ENCODE data around the gene FAM149A. TPM values are rescaled to one million over a fixed set of nuclear protein-coding genes. Genes with fewer than 3 reads are reported as not detected.

FAM149A gene
- total RNA-seq, 1 donor from 2014 or later = 1.2 TPM

DNA sequence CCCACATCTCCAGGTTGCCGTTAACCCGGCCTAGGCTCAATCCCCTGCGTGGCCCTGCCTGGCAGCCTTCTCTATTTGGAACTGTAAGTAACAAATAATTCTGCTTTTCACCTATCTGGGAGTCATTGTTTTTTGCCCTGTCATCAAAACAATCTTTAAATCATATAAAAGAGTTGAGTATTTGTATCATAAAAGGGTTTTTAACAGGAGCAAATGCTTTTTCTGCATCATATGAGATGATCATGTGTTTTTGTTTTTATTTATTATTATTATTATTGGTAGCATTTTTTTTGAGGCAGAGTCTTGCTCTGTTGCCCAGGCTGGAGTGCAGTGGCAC, 45.6 kb upstream of the FAM149A start:
- Mint-ChIP-seq H3K4me1 (ENCODE audit: low read depth, unreplicated experiment) (no peaks in the 10 kb centered on the region), H3K27me3 (ENCODE audit: low read depth, unreplicated experiment) (no peaks in the 10 kb centered on the region), H3K4me3 (ENCODE audit: unreplicated experiment) (no peak overlapping the region), H3K36me3 (ENCODE audit: low read depth, unreplicated experiment) (no peaks in the 10 kb centered on the region), H3K27ac (ENCODE audit: unreplicated experiment) (no peak overlapping the region), H3K9me3 (ENCODE audit: unreplicated experiment) (peaks cover 3% of the 10 kb centered on the region)
- no peak overlapping the region for H3K27ac ChIP-seq (ENCODE audit: low read depth, low read length)
- H3K4me2 ChIP-seq (ENCODE audit: low read length) = no peak overlapping the region
- H2AFZ ChIP-seq (ENCODE audit: low read depth, low read length) = no peak overlapping the region
- no peak for TF ChIP-seq EZH2 (IDR thresholded peaks at IDR 0.05; ENCODE audit: insufficient read depth, low read length)
- TF ChIP-seq, protein P1, sequence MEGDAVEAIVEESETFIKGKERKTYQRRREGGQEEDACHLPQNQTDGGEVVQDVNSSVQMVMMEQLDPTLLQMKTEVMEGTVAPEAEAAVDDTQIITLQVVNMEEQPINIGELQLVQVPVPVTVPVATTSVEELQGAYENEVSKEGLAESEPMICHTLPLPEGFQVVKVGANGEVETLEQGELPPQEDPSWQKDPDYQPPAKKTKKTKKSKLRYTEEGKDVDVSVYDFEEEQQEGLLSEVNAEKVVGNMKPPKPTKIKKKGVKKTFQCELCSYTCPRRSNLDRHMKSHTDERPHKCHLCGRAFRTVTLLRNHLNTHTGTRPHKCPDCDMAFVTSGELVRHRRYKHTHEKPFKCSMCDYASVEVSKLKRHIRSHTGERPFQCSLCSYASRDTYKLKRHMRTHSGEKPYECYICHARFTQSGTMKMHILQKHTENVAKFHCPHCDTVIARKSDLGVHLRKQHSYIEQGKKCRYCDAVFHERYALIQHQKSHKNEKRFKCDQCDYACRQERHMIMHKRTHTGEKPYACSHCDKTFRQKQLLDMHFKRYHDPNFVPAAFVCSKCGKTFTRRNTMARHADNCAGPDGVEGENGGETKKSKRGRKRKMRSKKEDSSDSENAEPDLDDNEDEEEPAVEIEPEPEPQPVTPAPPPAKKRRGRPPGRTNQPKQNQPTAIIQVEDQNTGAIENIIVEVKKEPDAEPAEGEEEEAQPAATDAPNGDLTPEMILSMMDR (IDR thresholded peaks at IDR 0.05; ENCODE audit: insufficient read depth, low read depth, low read length) = no peak
- no peaks in the 10 kb centered on the region for H3K36me3 ChIP-seq (ENCODE audit: insufficient read depth, low read length)
- no peaks in the 10 kb centered on the region for H3K27me3 ChIP-seq (ENCODE audit: insufficient read depth, low read length)
- DNase-seq (ENCODE audit: low read depth) (no peak), FAIRE-seq (no peak)
- H3K4me3 ChIP-seq (ENCODE audit: insufficient read depth, low read depth, low read length) = no peak overlapping the region
- H3K9ac ChIP-seq (ENCODE audit: low read length) = no peak overlapping the region
- no peaks in the 10 kb centered on the region for H3K9me3 ChIP-seq (ENCODE audit: insufficient read depth, low read depth, low read length)
- no peaks in the 10 kb centered on the region for H4K20me1 ChIP-seq (ENCODE audit: insufficient read depth, low read length)
- H3K4me1 ChIP-seq (ENCODE audit: insufficient read depth, low read length) = no peaks in the 10 kb centered on the region
- H3K79me2 ChIP-seq (ENCODE audit: insufficient read depth, low read length) = no peaks in the 10 kb centered on the region

DNA sequence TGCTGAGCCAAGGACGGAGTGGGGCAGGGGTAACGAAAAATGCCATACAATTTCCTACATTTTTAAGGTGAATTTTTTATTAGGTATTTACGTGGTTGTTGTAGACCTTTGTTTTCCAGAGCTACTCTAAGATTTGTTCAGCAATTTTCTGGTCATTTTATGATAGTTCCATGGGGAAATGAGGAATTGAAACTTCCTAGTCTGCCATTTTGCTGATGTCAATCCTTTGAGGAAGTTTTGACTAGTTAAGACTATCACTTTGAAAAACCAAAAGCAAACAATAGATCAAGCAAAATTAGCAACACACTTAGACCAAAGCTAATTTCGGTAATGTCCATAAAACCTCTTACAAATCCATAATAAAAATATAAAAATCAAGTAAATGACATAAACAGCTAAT, 42.6 kb upstream of the FAM149A start:
- H3K9me3 ChIP-seq (ENCODE audit: insufficient read depth, low read depth, low read length) = no peaks in the 10 kb centered on the region
- H2AFZ ChIP-seq (ENCODE audit: low read depth, low read length) = no peak overlapping the region
- no peak overlapping the region for H3K27ac Mint-ChIP-seq (ENCODE audit: unreplicated experiment)
- no peaks in the 10 kb centered on the region for H3K79me2 ChIP-seq (ENCODE audit: insufficient read depth, low read length)
- no peak overlapping the region for H3K4me2 ChIP-seq (ENCODE audit: low read length)
- no peak overlapping the region for H3K4me3 Mint-ChIP-seq (ENCODE audit: unreplicated experiment)
- H3K36me3 Mint-ChIP-seq (ENCODE audit: low read depth, unreplicated experiment) = no peaks in the 10 kb centered on the region
- H3K9me3 Mint-ChIP-seq (ENCODE audit: unreplicated experiment) = peaks cover 3% of the 10 kb centered on the region
- no peaks in the 10 kb centered on the region for H3K4me1 ChIP-seq (ENCODE audit: insufficient read depth, low read length)
- no peaks in the 10 kb centered on the region for H4K20me1 ChIP-seq (ENCODE audit: insufficient read depth, low read length)
- H3K36me3 ChIP-seq (ENCODE audit: insufficient read depth, low read length) = no peaks in the 10 kb centered on the region
- no peak overlapping the region for H3K9ac ChIP-seq (ENCODE audit: low read length)
- FAIRE-seq (no peak), DNase-seq (ENCODE audit: low read depth) (no peak)
- H3K4me1 Mint-ChIP-seq (ENCODE audit: low read depth, unreplicated experiment) = no peaks in the 10 kb centered on the region
- H3K4me3 ChIP-seq (ENCODE audit: insufficient read depth, low read depth, low read length) = no peak overlapping the region
- TF ChIP-seq EZH2 (IDR thresholded peaks at IDR 0.05; ENCODE audit: insufficient read depth, low read length) = no peak
- TF ChIP-seq, protein P1 (IDR thresholded peaks at IDR 0.05; ENCODE audit: insufficient read depth, low read depth, low read length) = no peak
- no peaks in the 10 kb centered on the region for H3K27me3 Mint-ChIP-seq (ENCODE audit: low read depth, unreplicated experiment)
- no peak overlapping the region for H3K27ac ChIP-seq (ENCODE audit: low read depth, low read length)
- no peaks in the 10 kb centered on the region for H3K27me3 ChIP-seq (ENCODE audit: insufficient read depth, low read length)

DNA sequence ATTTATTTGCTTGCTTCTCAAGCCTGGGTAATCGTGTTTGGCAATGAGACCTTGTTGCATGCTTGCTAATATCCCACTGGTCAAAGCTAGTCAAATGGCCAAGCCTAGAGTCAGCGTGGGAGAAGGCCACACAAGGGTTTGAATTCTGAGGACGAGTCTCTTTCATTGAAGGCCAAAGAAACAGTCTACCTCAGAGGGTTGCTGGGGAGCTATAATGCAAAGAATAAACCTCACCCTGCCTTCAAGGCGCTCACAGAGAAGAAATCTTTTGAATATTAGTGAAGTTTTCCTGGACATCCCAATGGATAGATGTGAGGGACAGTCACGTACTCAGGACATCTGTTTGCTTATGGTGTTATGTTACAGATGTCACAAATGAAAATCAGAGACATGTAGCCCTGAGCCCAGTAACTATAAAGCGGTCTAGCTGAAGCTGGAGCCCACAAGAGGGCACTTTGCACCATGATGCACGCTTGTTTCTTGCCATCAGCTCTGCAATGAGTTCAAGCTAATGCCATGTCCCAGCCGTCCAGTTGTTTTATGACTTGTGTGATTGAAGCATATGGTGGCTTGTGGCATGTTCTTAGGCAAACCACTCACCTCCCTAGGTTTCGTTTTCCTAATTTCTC, 36.6 kb upstream of the FAM149A start:
- H3K27ac ChIP-seq (ENCODE audit: low read depth, low read length) = no peak overlapping the region
- peak; percentile 50 for FAIRE-seq
- no peaks in the 10 kb centered on the region for H3K4me1 ChIP-seq (ENCODE audit: insufficient read depth, low read length)
- DNase-seq (ENCODE audit: low read depth) = peak; percentile 9
- no peak overlapping the region for H3K27ac Mint-ChIP-seq (ENCODE audit: unreplicated experiment)
- H4K20me1 ChIP-seq (ENCODE audit: insufficient read depth, low read length) = no peaks in the 10 kb centered on the region
- no peaks in the 10 kb centered on the region for H3K27me3 Mint-ChIP-seq (ENCODE audit: low read depth, unreplicated experiment)
- no peaks in the 10 kb centered on the region for H3K36me3 ChIP-seq (ENCODE audit: insufficient read depth, low read length)
- no peaks in the 10 kb centered on the region for H3K36me3 Mint-ChIP-seq (ENCODE audit: low read depth, unreplicated experiment)
- no peak overlapping the region for H3K4me3 Mint-ChIP-seq (ENCODE audit: unreplicated experiment)
- H2AFZ ChIP-seq (ENCODE audit: low read depth, low read length) = peak overlapping the region; percentile 21
- H3K4me2 ChIP-seq (ENCODE audit: low read length) = peak overlapping the region; percentile 90
- TF ChIP-seq, protein P1 (IDR thresholded peaks at IDR 0.05; ENCODE audit: insufficient read depth, low read depth, low read length) = peak; percentile 34
- no peak for TF ChIP-seq EZH2 (IDR thresholded peaks at IDR 0.05; ENCODE audit: insufficient read depth, low read length)
- peaks cover 1% of the 10 kb centered on the region for H3K9me3 Mint-ChIP-seq (ENCODE audit: unreplicated experiment)
- peaks cover 12% of the 10 kb centered on the region for H3K4me1 Mint-ChIP-seq (ENCODE audit: low read depth, unreplicated experiment)
- H3K9me3 ChIP-seq (ENCODE audit: insufficient read depth, low read depth, low read length) = no peaks in the 10 kb centered on the region
- H3K27me3 ChIP-seq (ENCODE audit: insufficient read depth, low read length) = no peaks in the 10 kb centered on the region
- H3K4me3 ChIP-seq (ENCODE audit: insufficient read depth, low read depth, low read length) = peak overlapping the region; percentile 66
- H3K9ac ChIP-seq (ENCODE audit: low read length) = no peak overlapping the region
- H3K79me2 ChIP-seq (ENCODE audit: insufficient read depth, low read length) = no peaks in the 10 kb centered on the region
